HCT116 (cell line): Measurements from ENCODE around the gene MBD3. TPM values are rescaled to one million over a fixed set of nuclear protein-coding genes. Genes with fewer than 3 reads are reported as not detected.

Source experiments
- ATAC-seq: fragments of 200-7000 bp; cut with Tn5 transposase; 2 replicates; pipeline ENCODE4 v1.9.1; 2020; ENCODE audit warnings: mild to moderate bottlenecking, moderate library complexity
- BruUV-seq: library from RNA; stranded (reverse); fragments of 400-500 nt; replicated peaks from 2 replicates; lab custom pipeline; 2021; lab: Mats Ljungman, UMichigan
- CTCF ChIA-PET: fragments of 300-600 bp; sonication (Branson Sonifier 250); formaldehyde crosslinking; loops from one replicate; lab custom pipeline; 2021; ENCODE audit warnings: antibody characterized with exemption; lab: Charles Lee
- POLR2A ChIA-PET: fragments of 300-600, 350-600 bp; sonication (Branson Sonifier 250); formaldehyde crosslinking; loops from one replicate; lab custom pipeline; 2021; ENCODE audit warnings: antibody characterized with exemption; lab: Charles Lee
- RAD21 ChIA-PET, 2 experiments: fragments of 300-600 bp; sonication (Branson Sonifier 250); formaldehyde crosslinking; loops; one replicate each; lab custom pipeline; 2023; ENCODE audit warnings: low total read pairs in 2 of 2; ENCODE audit not compliant: uncharacterized antibody in 2 of 2, unreplicated experiment in 2 of 2, low non-redundant PET in 1 of 2; lab: Charles Lee
- DNase-seq: peaks from one replicate; pipeline ENCODE4 v3.0.0-alpha.2; 2010; ENCODE audit warnings: low read depth, low spot score
- H2AFZ ChIP-seq: fragments of 200-600 bp; shearing (Covaris generic), sonication (generic); 2 replicates; pipeline ENCODE4 v1.6.1; 2017; ENCODE audit warnings: low read depth, mixed run types, mixed read lengths, antibody characterized with exemption, low read length; ENCODE audit not compliant: poor library complexity, severe bottlenecking
- H3K27ac ChIP-seq: 2 replicates; pipeline ENCODE4 v1.5.1; 2012; ENCODE audit warnings: low read depth, low read length
- H3K27me3 ChIP-seq: fragments of 200-600 bp; sonication (generic); 2 replicates; pipeline ENCODE4 v1.6.1; 2016; ENCODE audit warnings: mixed run types, low read length, mixed read lengths; ENCODE audit not compliant: insufficient read depth
- H3K36me3 ChIP-seq, 2 experiments: fragments of 200-500 bp in 1 of 2; fragments of 200-600 bp in 1 of 2; sonication (Bioruptor generic) in 1 of 2; sonication (generic) in 1 of 2; 2 replicates each; pipeline versions ENCODE4 v1.5.1 to v1.6.1; 2014 to 2016; ENCODE audit warnings: low read length in 2 of 2, inconsistent platforms in 1 of 2, mixed read lengths in 1 of 2, mixed run types in 1 of 2; ENCODE audit not compliant: insufficient read depth in 2 of 2, control insufficient read depth in 1 of 2
- H3K4me1 ChIP-seq, 2 experiments: fragments of 200-600 bp in 1 of 2; sonication (generic) in 1 of 2; 2 replicates each; pipeline versions ENCODE4 v1.5.1 to v1.6.1; 2012 to 2017; ENCODE audit warnings: low read length in 2 of 2, inconsistent platforms in 1 of 2, mild to moderate bottlenecking in 1 of 2, mixed read lengths in 1 of 2, mixed run types in 1 of 2, moderate library complexity in 1 of 2; ENCODE audit not compliant: insufficient read depth in 2 of 2, control insufficient read depth in 1 of 2
- H3K4me2 ChIP-seq: fragments of 200-600 bp; sonication (generic); 2 replicates; pipeline ENCODE4 v1.6.1; 2017; ENCODE audit warnings: mixed run types, low read length, mixed read lengths
- H3K4me3 ChIP-seq, 2 experiments: fragments of 200-600 bp in 1 of 2; sonication (generic) in 1 of 2; replicated peaks in 1 of 2; 2 replicates each; pipeline ENCODE4 v1.5.1; 2011 to 2016; ENCODE audit warnings: low read length in 2 of 2, control low read depth in 1 of 2, low read depth in 1 of 2, mild to moderate bottlenecking in 1 of 2, mixed read lengths in 1 of 2, mixed run types in 1 of 2
- H3K79me2 ChIP-seq: fragments of 200-600 bp; sonication (generic); 2 replicates; pipeline ENCODE4 v1.6.1; 2017; ENCODE audit warnings: mild to moderate bottlenecking, mixed run types, low read length, moderate library complexity, mixed read lengths; ENCODE audit not compliant: insufficient read depth
- H3K9ac ChIP-seq: fragments of 200-600 bp; sonication (generic); 2 replicates; pipeline ENCODE4 v1.6.1; 2016; ENCODE audit warnings: low read length, mixed read lengths
- H3K9me2 ChIP-seq: fragments of 200-600 bp; sonication (generic), shearing (Covaris generic); 2 replicates; pipeline ENCODE4 v1.6.1; 2017; ENCODE audit warnings: mixed run types, mild to moderate bottlenecking, moderate library complexity; ENCODE audit not compliant: insufficient read depth
- H3K9me3 ChIP-seq, 2 experiments: fragments of 200-500 bp in 1 of 2; fragments of 200-600 bp in 1 of 2; sonication (Bioruptor generic) in 1 of 2; sonication (generic) in 1 of 2; 2 replicates each; pipeline ENCODE4 v1.6.1; 2014 to 2017; ENCODE audit warnings: low read length in 2 of 2, mixed read lengths in 2 of 2, inconsistent platforms in 1 of 2, low read depth in 1 of 2, mild to moderate bottlenecking in 1 of 2, mixed run types in 1 of 2, moderate library complexity in 1 of 2; ENCODE audit not compliant: control insufficient read depth in 1 of 2, insufficient read depth in 1 of 2
- H4K20me1 ChIP-seq: fragments of 200-600 bp; sonication (generic), shearing (Covaris generic); 2 replicates; pipeline ENCODE4 v1.6.1; 2017; ENCODE audit warnings: mixed run types, mild to moderate bottlenecking, moderate library complexity; ENCODE audit not compliant: insufficient read depth
- CEBPB ChIP-seq: IDR thresholded peaks from 2 replicates; pipeline ENCODE4 v1.6.1; 2012; ENCODE audit warnings: low read depth
- EZH2phosphoT487 ChIP-seq: fragments of 200-600 bp; IDR thresholded peaks from 2 replicates; pipeline ENCODE4 v1.6.1; 2018; ENCODE audit warnings: antibody characterized with exemption, borderline replicate concordance
- TCF7L2 ChIP-seq: IDR thresholded peaks from 2 replicates; pipeline ENCODE4 v1.7.0; 2011; ENCODE audit warnings: borderline replicate concordance, inconsistent platforms; ENCODE audit not compliant: insufficient read depth, insufficient read length; ENCODE audit errors: extremely low read depth
- ZFX ChIP-seq: fragments of 450-650 bp; IDR thresholded peaks from 2 replicates; pipeline ENCODE4 v1.6.1; 2017
- intact Hi-C: fragments of 100-400 bp; cut with micrococcal nuclease; formaldehyde crosslinking; loops from 2 replicates; pipeline ENCODE4 v1.10.0; 2022
- total RNA-seq: library from RNA; stranded (reverse); gene quantifications from one replicate; pipeline ENCODE4 v1.2.1, GENCODE V29; 2021; ENCODE audit not compliant: unreplicated experiment
- TF ChIP-seq, protein P1 (sequence below): IDR thresholded peaks from 2 replicates; pipeline ENCODE4 v1.6.1; 2011; ENCODE audit warnings: mild to moderate bottlenecking, low read length, moderate library complexity; ENCODE audit not compliant: insufficient replicate concordance; ENCODE audit errors: extremely low read depth

The MBD3 gene
- total RNA-seq, 1 experiment from 2014 or later, result 85.7 TPM

DNA sequence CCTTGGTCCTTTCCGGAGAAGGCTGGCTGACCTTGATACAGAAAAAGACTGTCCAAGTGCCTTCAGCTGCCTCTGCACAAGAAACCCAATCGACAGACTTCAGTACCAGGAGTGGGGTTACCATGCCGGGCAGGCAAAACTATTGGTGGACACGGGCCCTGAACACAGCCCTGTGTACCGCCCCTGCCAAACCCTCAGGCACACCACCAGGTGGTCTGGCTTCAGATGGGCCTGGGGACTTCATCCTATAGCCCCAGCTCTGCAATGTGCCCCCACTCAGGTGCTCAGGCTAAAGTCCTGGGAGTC lies 42.2 kb upstream of the MBD3 start:
- DNase-seq, result no peak
- H3K36me3 ChIP-seq, result peaks cover 28 to 54% of the 10 kb centered on the region in 2 experiments; a peak in 3 of 4 replicates
- H3K9me3 ChIP-seq, result no peaks in the 10 kb centered on the region
- ChIA-PET CTCF (no interaction called here), POLR2A (no interaction called here), RAD21 (no interaction called here)
- H3K4me1 ChIP-seq, result peaks cover 0 to 9% of the 10 kb centered on the region in 2 experiments; a peak in 2 of 4 replicates
- peaks cover 67% of the 10 kb centered on the region for H3K79me2 ChIP-seq
- intact Hi-C loops, result no loop called here
- BruUV-seq, result no TSS peak
- no peaks in the 10 kb centered on the region for H3K27me3 ChIP-seq
- no peak overlapping the region for H3K27ac ChIP-seq
- no peak for ATAC-seq
- TF ChIP-seq TCF7L2 (no peak), ZFX (no peak)
- TF ChIP-seq, protein P1, sequence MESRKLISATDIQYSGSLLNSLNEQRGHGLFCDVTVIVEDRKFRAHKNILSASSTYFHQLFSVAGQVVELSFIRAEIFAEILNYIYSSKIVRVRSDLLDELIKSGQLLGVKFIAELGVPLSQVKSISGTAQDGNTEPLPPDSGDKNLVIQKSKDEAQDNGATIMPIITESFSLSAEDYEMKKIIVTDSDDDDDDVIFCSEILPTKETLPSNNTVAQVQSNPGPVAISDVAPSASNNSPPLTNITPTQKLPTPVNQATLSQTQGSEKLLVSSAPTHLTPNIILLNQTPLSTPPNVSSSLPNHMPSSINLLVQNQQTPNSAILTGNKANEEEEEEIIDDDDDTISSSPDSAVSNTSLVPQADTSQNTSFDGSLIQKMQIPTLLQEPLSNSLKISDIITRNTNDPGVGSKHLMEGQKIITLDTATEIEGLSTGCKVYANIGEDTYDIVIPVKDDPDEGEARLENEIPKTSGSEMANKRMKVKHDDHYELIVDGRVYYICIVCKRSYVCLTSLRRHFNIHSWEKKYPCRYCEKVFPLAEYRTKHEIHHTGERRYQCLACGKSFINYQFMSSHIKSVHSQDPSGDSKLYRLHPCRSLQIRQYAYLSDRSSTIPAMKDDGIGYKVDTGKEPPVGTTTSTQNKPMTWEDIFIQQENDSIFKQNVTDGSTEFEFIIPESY, result no peak
- H3K4me2 ChIP-seq, result no peak overlapping the region
- no peaks in the 10 kb centered on the region for H4K20me1 ChIP-seq
- no peak overlapping the region for H2AFZ ChIP-seq
- H3K9me2 ChIP-seq, result no peaks in the 10 kb centered on the region
- no peak overlapping the region for H3K9ac ChIP-seq
- H3K4me3 ChIP-seq, result no peak overlapping the region

DNA sequence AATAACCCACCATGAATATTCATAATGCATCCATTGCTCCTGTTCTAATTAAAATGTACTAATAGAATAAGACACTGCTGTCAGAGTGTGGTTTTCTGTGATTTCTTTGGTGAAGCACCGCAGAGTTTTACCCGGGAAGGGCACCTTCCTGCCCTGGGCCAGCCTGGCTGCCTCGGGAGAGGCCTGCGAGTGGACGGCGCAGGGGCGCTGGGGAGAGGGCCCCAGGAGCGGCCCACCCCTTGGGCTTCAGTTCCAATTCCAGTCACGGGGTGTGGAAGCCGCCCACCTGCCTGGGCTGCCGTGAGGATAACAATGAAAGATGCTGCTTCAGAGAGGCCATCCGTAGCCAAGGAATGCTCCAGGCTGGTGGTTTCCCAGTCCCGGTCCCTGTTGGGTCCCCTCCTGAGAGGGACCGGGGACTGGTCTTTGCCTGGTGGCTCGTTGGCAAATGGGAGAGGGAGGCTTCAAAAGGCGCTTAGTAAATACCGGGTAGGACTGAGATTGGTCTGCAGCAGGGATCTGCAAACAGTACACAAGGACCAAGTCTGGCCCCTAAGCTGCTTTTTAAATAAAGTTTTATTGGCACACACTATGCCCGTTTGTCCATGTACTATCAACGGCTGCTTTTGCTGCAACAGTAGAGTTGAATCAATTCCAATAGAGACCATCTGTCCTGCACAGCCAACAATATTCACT lies 41.7 kb upstream of the MBD3 start:
- CTCF ChIA-PET, result no interaction called here
- Histone ChIP-seq H3K9me3 (no peaks in the 10 kb centered on the region), H3K9me2 (no peaks in the 10 kb centered on the region), H3K4me2 (no peak overlapping the region), H3K79me2 (peaks cover 62% of the 10 kb centered on the region), H3K4me1 (peaks cover 0 to 9% of the 10 kb centered on the region in 2 experiments; a peak in 2 of 4 replicates), H4K20me1 (no peaks in the 10 kb centered on the region), H3K36me3 (peaks cover 24 to 50% of the 10 kb centered on the region in 2 experiments; a peak in 3 of 4 replicates), H2AFZ (no peak overlapping the region), H3K9ac (no peak overlapping the region), H3K27me3 (no peaks in the 10 kb centered on the region), H3K27ac (no peak overlapping the region), H3K4me3 (no peak overlapping the region)
- ATAC-seq (no peak), DNase-seq (no peak)
- RAD21 ChIA-PET, result no interaction called here
- TF ChIP-seq CEBPB (no peak), EZH2phosphoT487 (no peak)
- intact Hi-C loops, result no loop called here
- no TSS peak for BruUV-seq
- POLR2A ChIA-PET, result no interaction called here
